ENCODE data around the gene GATA6. TPM values are rescaled to one million over a fixed set of nuclear protein-coding genes. Genes with fewer than 3 reads are reported as not detected.

The GATA6 gene
- total and polyA plus RNA-seq, 2 of the 13 experiments (the other 11 are each of a cell fraction or from before 2014, with no cell fraction given): 0.84 to 3.2 TPM

DNA sequence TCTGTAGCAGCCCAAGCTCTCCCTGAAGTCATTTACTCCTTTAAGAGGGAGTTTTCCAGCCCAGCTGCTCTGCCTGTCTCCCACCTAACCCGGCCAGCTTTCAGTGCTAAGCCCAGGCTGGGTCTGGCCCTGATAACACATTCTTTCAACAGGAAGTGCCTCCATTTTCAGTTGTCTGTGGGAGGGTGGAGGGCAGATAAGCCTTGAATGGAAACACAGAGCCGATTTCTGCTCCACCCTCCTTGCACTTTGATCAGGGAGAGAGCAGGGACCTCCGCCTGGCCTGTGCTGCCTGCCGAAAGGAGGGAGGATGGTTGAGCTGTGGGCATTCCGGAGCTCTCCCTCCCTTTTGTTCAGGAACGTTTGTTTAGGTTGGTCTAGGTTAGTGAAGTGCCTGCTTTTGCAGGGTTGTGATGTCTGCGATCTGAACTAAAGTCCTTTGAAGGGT lies 24.8 kb downstream of the GATA6 start (continued):
- TF ChIP-seq, protein P1, sequence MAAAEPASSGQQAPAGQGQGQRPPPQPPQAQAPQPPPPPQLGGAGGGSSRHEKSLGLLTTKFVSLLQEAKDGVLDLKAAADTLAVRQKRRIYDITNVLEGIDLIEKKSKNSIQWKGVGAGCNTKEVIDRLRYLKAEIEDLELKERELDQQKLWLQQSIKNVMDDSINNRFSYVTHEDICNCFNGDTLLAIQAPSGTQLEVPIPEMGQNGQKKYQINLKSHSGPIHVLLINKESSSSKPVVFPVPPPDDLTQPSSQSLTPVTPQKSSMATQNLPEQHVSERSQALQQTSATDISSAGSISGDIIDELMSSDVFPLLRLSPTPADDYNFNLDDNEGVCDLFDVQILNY (CRISPR knock-in tag; conservative IDR thresholded peaks at IDR 0.05): no peak
- TF ChIP-seq RELA (CRISPR knock-in tag; IDR thresholded peaks at IDR 0.05): no peak
- 0 out of 2 replicates have a peak, but pooled peaks have one; percentile 30 for TF ChIP-seq GATAD1 (CRISPR knock-in tag; IDR thresholded peaks at IDR 0.05)
- TF ChIP-seq ZFP82 (CRISPR knock-in tag; IDR thresholded peaks at IDR 0.05; ENCODE audit: borderline replicate concordance): no peak
- TF ChIP-seq GLI4 (CRISPR knock-in tag; IDR thresholded peaks at IDR 0.05; ENCODE audit: borderline replicate concordance): no peak
- no peak for TF ChIP-seq ZNF776 (CRISPR knock-in tag; IDR thresholded peaks at IDR 0.05)
- TF ChIP-seq NFKBIZ (CRISPR knock-in tag; IDR thresholded peaks at IDR 0.05): 0 out of 2 replicates have a peak, but pooled peaks have one; percentile 40
- TF ChIP-seq AKAP8 (CRISPR knock-in tag; IDR thresholded peaks at IDR 0.05): no peak
- no peak for TF ChIP-seq ONECUT2 (CRISPR knock-in tag; IDR thresholded peaks at IDR 0.05)
- TF ChIP-seq RCOR2 (CRISPR knock-in tag; IDR thresholded peaks at IDR 0.05): peak; percentile 43; the same call in 1 of the 2 replicates
- TF ChIP-seq ZNF652 (CRISPR knock-in tag; IDR thresholded peaks at IDR 0.05; ENCODE audit: borderline replicate concordance, low read depth): no peak
- TF ChIP-seq CSRNP2 (CRISPR knock-in tag; conservative IDR thresholded peaks at IDR 0.05; ENCODE audit: low read depth): no peak
- TF ChIP-seq, protein P2, sequence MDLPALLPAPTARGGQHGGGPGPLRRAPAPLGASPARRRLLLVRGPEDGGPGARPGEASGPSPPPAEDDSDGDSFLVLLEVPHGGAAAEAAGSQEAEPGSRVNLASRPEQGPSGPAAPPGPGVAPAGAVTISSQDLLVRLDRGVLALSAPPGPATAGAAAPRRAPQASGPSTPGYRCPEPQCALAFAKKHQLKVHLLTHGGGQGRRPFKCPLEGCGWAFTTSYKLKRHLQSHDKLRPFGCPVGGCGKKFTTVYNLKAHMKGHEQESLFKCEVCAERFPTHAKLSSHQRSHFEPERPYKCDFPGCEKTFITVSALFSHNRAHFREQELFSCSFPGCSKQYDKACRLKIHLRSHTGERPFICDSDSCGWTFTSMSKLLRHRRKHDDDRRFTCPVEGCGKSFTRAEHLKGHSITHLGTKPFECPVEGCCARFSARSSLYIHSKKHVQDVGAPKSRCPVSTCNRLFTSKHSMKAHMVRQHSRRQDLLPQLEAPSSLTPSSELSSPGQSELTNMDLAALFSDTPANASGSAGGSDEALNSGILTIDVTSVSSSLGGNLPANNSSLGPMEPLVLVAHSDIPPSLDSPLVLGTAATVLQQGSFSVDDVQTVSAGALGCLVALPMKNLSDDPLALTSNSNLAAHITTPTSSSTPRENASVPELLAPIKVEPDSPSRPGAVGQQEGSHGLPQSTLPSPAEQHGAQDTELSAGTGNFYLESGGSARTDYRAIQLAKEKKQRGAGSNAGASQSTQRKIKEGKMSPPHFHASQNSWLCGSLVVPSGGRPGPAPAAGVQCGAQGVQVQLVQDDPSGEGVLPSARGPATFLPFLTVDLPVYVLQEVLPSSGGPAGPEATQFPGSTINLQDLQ (CRISPR knock-in tag; IDR thresholded peaks at IDR 0.05): no peak
- peak; percentile 36; the same call in 1 of the 2 replicates for TF ChIP-seq ZGPAT (CRISPR knock-in tag; IDR thresholded peaks at IDR 0.05)
- TF ChIP-seq SRSF1 (optimal IDR thresholded peaks at IDR 0.05; ENCODE audit: low read depth, low read length): no peak
- no peak for TF ChIP-seq MBD4 (IDR thresholded peaks at IDR 0.05; ENCODE audit: borderline replicate concordance, low read length)
- TF ChIP-seq ZNF567 (CRISPR knock-in tag; IDR thresholded peaks at IDR 0.05; ENCODE audit: borderline replicate concordance): no peak
- peak; percentile 78 for TF ChIP-seq ELF3 (CRISPR knock-in tag; IDR thresholded peaks at IDR 0.05)
- TF ChIP-seq ZFP1 (CRISPR knock-in tag; IDR thresholded peaks at IDR 0.05): 0 out of 2 replicates have a peak, but pooled peaks have one; percentile 33
- TF ChIP-seq ZNF607 (CRISPR knock-in tag; IDR thresholded peaks at IDR 0.05; ENCODE audit: borderline replicate concordance): no peak
- no peak for TF ChIP-seq IRX3 (CRISPR knock-in tag; IDR thresholded peaks at IDR 0.05; ENCODE audit: borderline replicate concordance, low read depth)
- no peak for TF ChIP-seq NFYB (CRISPR knock-in tag; IDR thresholded peaks at IDR 0.05)
- no peak for TF ChIP-seq LCORL (IDR thresholded peaks at IDR 0.05)
- peak; percentile 74 for TF ChIP-seq LCORL (CRISPR knock-in tag; IDR thresholded peaks at IDR 0.05)
- TF ChIP-seq ZNF670 (CRISPR knock-in tag; IDR thresholded peaks at IDR 0.05; ENCODE audit: borderline replicate concordance): no peak
